T1000 (cell line): Measurements from ENCODE around the gene KCP.
A peak's percentile ranks its signal among the peaks of the same experiment; 100 is the strongest.

Experiments
- DNase-seq: peaks from one replicate; lab custom pipeline; 2025; ENCODE audit warnings: mixed read lengths; lab: John Stamatoyannopoulos, UW

The KCP gene

GRCh38 chr7:128827248-128827958 lies 83.1 kb downstream of the KCP start:
- peak; percentile 74 for DNase-seq

GRCh38 chr7:128826916-128827247 lies 83.6 kb downstream of the KCP start:
- no peak for DNase-seq
